ENCODE results near the gene TTC1.

- TF ChIP-seq CTCF (IDR thresholded peaks at IDR 0.05), result no peak
- no peak for TF ChIP-seq POLR2A (IDR thresholded peaks at IDR 0.05)
Measured at GRCh38 chr5:160071916-160072315, 63.0 kb downstream of the TTC1 start.

Data from esophagus squamous epithelium (tissue), 4 donors.